GM20431 (cell line): Measurements from ENCODE around the gene NDN.

Source experiments
- in situ Hi-C: fragments of 300-500 bp; cut with MseI, MboI; formaldehyde crosslinking; loops from one replicate; pipeline ENCODE4 v1.15.0; 2020; ENCODE audit warnings: low sequenced_read_pairs; ENCODE audit not compliant: unreplicated experiment

Gene NDN

GRCh38 chr15:23644829-23645228 is 42.3 kb downstream of the NDN start:
- in situ Hi-C loops = no loop called here

GRCh38 chr15:23642413-23643044 is 44.6 kb downstream of the NDN start:
- in situ Hi-C loops = no loop called here
